ENCODE data around the gene STXBP1. TPM values are rescaled to one million over a fixed set of nuclear protein-coding genes. Genes with fewer than 3 reads are reported as not detected.

STXBP1 gene
- total RNA-seq, 1 experiment from 2014 or later, result 40.6 TPM

GRCh38 chr9:127710204-127710783 lies 98.2 kb downstream of the STXBP1 start:
- intact Hi-C loops (cut with micrococcal nuclease), result no loop called here
- CTCF ChIA-PET, result no interaction called here

More at GRCh38 chr9:127710204-127710783, 98.2 kb downstream of the STXBP1 start:
- ChIA-PET POLR2A (no interaction called here), RAD21 (ENCODE audit: low non-redundant PET in 1 of 2, low total read pairs in 2 of 2, uncharacterized antibody in 2 of 2, unreplicated experiment in 2 of 2) (no interaction called here)
- DNase-seq (ENCODE audit: low read depth, low spot score), result no peak
- no TSS peak for BruUV-seq (replicated peaks)
- Histone ChIP-seq H3K36me3 (ENCODE audit: control insufficient read depth in 1 of 2, insufficient read depth in 2 of 2, low read length in 2 of 2) (peaks cover 0 to 4% of the 10 kb centered on the region in 2 experiments; a peak in 1 of 4 replicates), H4K20me1 (ENCODE audit: insufficient read depth) (no peaks in the 10 kb centered on the region), H3K9me3 (ENCODE audit: control insufficient read depth in 1 of 2, insufficient read depth in 1 of 2, low read depth in 1 of 2, low read length in 2 of 2) (no peaks in the 10 kb centered on the region), H3K9ac (ENCODE audit: low read length) (no peak overlapping the region), H3K4me1 (ENCODE audit: control insufficient read depth in 1 of 2, insufficient read depth in 2 of 2, low read length in 2 of 2) (peaks cover 12 to 24% of the 10 kb centered on the region in 2 experiments), H3K79me2 (ENCODE audit: insufficient read depth, low read length) (peaks cover 13% of the 10 kb centered on the region), H3K9me2 (ENCODE audit: insufficient read depth) (no peaks in the 10 kb centered on the region), H3K4me2 (ENCODE audit: low read length) (no peak overlapping the region), H3K27me3 (ENCODE audit: insufficient read depth, low read length) (no peaks in the 10 kb centered on the region), H3K27ac (ENCODE audit: low read depth, low read length) (no peak overlapping the region), H2AFZ (ENCODE audit: low read depth, low read length, poor library complexity, severe bottlenecking) (no peak overlapping the region), H3K4me3 (replicated peaks in 1 of 2; ENCODE audit: low read depth in 1 of 2, low read length in 2 of 2) (no peak overlapping the region)
- TF ChIP-seq CEBPB (IDR thresholded peaks at IDR 0.05; ENCODE audit: low read depth) (no peak), YY1 (IDR thresholded peaks at IDR 0.05; ENCODE audit: extremely low read depth, insufficient replicate concordance, low read depth, low read length) (no peak), EZH2 (IDR thresholded peaks at IDR 0.05) (no peak), SIN3A (IDR thresholded peaks at IDR 0.05; ENCODE audit: low read depth) (no peak), CTCF (IDR thresholded peaks at IDR 0.05 in 2 of 3, conservative IDR thresholded peaks at IDR 0.05 in 1 of 3; ENCODE audit: borderline replicate concordance in 1 of 3, insufficient read depth in 1 of 3, low read depth in 2 of 3, low read length in 2 of 3) (no peak), SRF (IDR thresholded peaks at IDR 0.05; ENCODE audit: low read depth) (no peak), EZH2phosphoT487 (IDR thresholded peaks at IDR 0.05; ENCODE audit: borderline replicate concordance) (no peak), TCF7L2 (IDR thresholded peaks at IDR 0.05; ENCODE audit: borderline replicate concordance, extremely low read depth, insufficient read depth, insufficient read length) (no peak), MAX (IDR thresholded peaks at IDR 0.05) (no peak), ZFX (IDR thresholded peaks at IDR 0.05) (no peak), CBX3 (IDR thresholded peaks at IDR 0.05; ENCODE audit: low read depth) (no peak), REST (IDR thresholded peaks at IDR 0.05; ENCODE audit: low read depth) (no peak), POLR2AphosphoS5 (IDR thresholded peaks at IDR 0.05; ENCODE audit: low read depth, low read length) (no peak)
- no peak for ATAC-seq
